Cardiac muscle cell (in vitro differentiated cells and primary cell): ENCODE data around the gene ROR2. TPM values are rescaled to one million over a fixed set of nuclear protein-coding genes. Genes with fewer than 3 reads are reported as not detected.
A peak's percentile ranks its signal among the peaks of the same experiment; 100 is the strongest.

Source experiments
- DNase-seq, 2 donors: peaks; one replicate each; pipeline versions ENCODE4 v3.0.0 to v3.0.0-alpha.2; 2010 to 2017; ENCODE audit warnings: low read depth in 1 of 2, low spot score in 1 of 2
- H3K27ac ChIP-seq: fragments of 200-600 bp; sonication (generic); 2 replicates; pipeline ENCODE4 v1.5.1; 2016
- H3K27me3 ChIP-seq: fragments of 200-600 bp; sonication (generic); 2 replicates; pipeline ENCODE4 v1.6.0; 2016; ENCODE audit warnings: control low read depth
- H3K36me3 ChIP-seq: fragments of 200-600 bp; sonication (generic); 2 replicates; pipeline ENCODE4 v1.5.1; 2016; ENCODE audit warnings: control low read depth
- H3K4me1 ChIP-seq: fragments of 200-600 bp; sonication (generic); 2 replicates; pipeline ENCODE4 v1.8.1; 2017; ENCODE audit warnings: low read depth, mild to moderate bottlenecking, mixed run types
- H3K4me3 ChIP-seq: fragments of 200-600 bp; sonication (generic); 2 replicates; pipeline ENCODE4 v1.5.1; 2016; ENCODE audit warnings: mild to moderate bottlenecking
- H3K9me3 ChIP-seq: fragments of 200-600 bp; sonication (generic); 2 replicates; pipeline ENCODE4 v1.5.1; 2017; ENCODE audit warnings: low read depth, mild to moderate bottlenecking, control low read depth
- polyA plus RNA-seq: library from polyadenylated mRNA; unstranded; fragments of >200 nt; fragmentation: Nextera tagmentation; extraction: Ambion mirVana; gene quantifications from 2 replicates; pipeline ENCODE4 v1.2.1, GENCODE V29; 2016
- total RNA-seq: library from RNA; depleted of rRNA; stranded (reverse); fragments of >200 nt; gene quantifications from 2 replicates; pipeline ENCODE4 v1.2.3, GENCODE V29; 2016
- TF ChIP-seq, protein P1 (sequence below): IDR thresholded peaks from 2 replicates; pipeline ENCODE4 v1.5.1; 2012; ENCODE audit warnings: low read depth, mild to moderate bottlenecking, low read length

The ROR2 gene
- total and polyA plus RNA-seq, 2 experiments from 2014 or later, result 21.5 to 38.6 TPM

DNA sequence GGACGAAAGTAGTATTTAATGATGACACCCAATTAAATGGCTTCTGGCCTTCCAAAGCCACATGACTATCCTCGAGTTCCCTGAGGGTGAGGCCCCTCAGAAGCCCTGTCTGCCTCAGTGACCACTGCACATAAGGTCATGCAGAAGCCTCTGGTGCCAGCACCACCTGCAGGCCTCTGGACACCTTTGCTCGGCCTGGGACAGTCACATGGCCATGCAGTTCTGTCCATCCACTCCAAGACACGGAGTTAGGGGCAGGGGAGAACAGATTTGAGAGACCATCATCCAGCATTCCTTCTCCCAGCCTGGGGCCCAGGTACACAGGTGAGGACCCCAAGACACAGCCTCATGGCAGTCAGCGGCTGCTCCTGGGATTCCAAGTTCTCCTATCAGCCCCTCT is 145.0 kb downstream of the ROR2 start:
- H3K4me3 ChIP-seq, result no peak overlapping the region
- no peak for DNase-seq
- TF ChIP-seq, protein P1, sequence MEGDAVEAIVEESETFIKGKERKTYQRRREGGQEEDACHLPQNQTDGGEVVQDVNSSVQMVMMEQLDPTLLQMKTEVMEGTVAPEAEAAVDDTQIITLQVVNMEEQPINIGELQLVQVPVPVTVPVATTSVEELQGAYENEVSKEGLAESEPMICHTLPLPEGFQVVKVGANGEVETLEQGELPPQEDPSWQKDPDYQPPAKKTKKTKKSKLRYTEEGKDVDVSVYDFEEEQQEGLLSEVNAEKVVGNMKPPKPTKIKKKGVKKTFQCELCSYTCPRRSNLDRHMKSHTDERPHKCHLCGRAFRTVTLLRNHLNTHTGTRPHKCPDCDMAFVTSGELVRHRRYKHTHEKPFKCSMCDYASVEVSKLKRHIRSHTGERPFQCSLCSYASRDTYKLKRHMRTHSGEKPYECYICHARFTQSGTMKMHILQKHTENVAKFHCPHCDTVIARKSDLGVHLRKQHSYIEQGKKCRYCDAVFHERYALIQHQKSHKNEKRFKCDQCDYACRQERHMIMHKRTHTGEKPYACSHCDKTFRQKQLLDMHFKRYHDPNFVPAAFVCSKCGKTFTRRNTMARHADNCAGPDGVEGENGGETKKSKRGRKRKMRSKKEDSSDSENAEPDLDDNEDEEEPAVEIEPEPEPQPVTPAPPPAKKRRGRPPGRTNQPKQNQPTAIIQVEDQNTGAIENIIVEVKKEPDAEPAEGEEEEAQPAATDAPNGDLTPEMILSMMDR, result no peak
- H3K9me3 ChIP-seq, result no peaks in the 10 kb centered on the region
- H3K27me3 ChIP-seq, result no peaks in the 10 kb centered on the region
- H3K27ac ChIP-seq, result peak overlapping the region; percentile 57
- H3K4me1 ChIP-seq, result peaks cover 50% of the 10 kb centered on the region
- H3K36me3 ChIP-seq, result no peaks in the 10 kb centered on the region

DNA sequence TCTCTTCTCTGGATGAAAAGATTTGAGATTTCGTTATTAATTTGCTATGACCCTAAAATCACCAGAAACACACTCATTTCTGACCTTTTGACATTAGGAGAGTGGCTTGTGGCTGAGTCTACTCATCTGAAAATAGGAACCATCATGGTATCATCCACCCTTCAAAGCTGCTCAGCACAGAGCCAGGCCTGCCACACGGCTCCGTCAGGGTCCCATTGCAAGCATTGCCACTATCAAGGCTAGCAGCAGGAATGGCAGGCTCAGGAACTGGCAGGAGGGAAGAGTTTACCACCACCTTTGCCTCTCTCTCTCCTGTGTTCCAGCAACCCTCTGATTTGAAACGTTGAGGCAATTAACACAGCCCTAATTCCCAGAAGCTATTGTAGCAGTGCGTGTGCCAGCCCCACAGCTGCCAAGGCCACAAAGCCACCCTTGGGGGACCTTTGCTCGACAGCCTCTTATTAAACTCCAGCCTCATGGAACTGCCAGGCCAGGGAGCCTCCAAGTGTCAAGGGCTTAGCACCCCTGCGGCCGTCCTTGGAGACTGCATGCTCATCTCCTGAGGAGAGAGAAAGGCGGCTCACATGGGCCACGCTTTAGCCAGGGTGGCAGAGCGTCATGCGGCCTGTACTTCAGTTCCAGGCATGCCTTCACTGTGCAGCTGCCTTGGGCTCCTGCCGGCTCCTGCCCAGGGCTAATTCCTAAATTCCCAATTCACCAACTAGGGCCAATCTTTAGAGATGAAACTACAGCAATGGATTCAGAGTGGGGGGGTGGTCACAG is 145.9 kb downstream of the ROR2 start:
- TF ChIP-seq, protein P1, result no peak
- H3K4me1 ChIP-seq, result peaks cover 46% of the 10 kb centered on the region
- no peak for DNase-seq
- no peaks in the 10 kb centered on the region for H3K27me3 ChIP-seq
- no peaks in the 10 kb centered on the region for H3K36me3 ChIP-seq
- H3K9me3 ChIP-seq, result no peaks in the 10 kb centered on the region
- H3K4me3 ChIP-seq, result no peak overlapping the region
- peak overlapping the region; percentile 11 for H3K27ac ChIP-seq

DNA sequence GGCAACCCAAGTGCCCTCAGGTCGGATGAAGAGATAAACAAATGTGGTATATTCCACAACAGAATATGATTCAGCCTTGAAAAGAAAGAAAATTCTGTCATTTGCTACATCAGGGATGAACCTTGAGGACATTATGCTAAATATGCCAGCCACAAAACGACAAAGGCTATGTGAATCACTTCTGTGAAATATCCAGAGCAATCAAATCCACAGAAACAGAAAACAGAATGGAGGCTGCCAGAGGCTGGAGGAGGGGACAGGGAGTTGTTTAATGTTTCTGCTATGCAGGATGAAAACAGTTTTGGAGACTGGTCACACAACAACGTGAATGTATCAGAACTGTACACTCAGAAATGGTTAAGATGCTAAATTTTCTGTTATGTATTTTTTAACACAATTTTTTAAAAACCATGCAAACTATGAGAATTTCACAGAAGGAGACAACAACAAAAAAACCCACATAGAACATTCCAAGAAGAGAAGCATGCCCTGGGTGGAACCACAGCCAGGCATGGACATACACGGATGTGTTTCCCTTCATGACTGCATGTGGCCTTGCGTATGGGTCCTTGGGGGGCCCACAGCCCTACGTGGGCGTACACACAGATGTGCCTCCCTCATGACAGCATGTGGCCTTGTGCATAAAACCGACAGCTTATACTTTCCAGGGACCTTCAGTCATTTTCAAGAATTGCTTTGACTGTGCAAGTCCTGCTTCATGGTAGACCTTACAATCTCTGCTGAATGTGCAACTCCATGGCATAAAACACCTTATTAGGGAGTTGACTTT is 146.7 kb downstream of the ROR2 start:
- H3K27me3 ChIP-seq, result no peaks in the 10 kb centered on the region
- no peak overlapping the region for H3K4me3 ChIP-seq
- H3K27ac ChIP-seq, result no peak overlapping the region
- TF ChIP-seq, protein P1, result no peak
- no peaks in the 10 kb centered on the region for H3K36me3 ChIP-seq
- no peaks in the 10 kb centered on the region for H3K9me3 ChIP-seq
- peak in 1 of 2 donors; percentile 49 for DNase-seq
- peaks cover 46% of the 10 kb centered on the region for H3K4me1 ChIP-seq

GRCh38 chr9:91802391-91802790 is 147.6 kb downstream of the ROR2 start:
- Histone ChIP-seq H3K27ac (no peak overlapping the region), H3K9me3 (no peaks in the 10 kb centered on the region), H3K36me3 (no peaks in the 10 kb centered on the region), H3K27me3 (no peaks in the 10 kb centered on the region), H3K4me3 (no peak overlapping the region), H3K4me1 (peaks cover 37% of the 10 kb centered on the region)
- TF ChIP-seq, protein P1, result no peak
- peak in 1 of 2 donors; percentile 47 for DNase-seq

- TF ChIP-seq, protein P1, result no peak
- no peak for DNase-seq
- Histone ChIP-seq H3K4me1 (peaks cover 30% of the 10 kb centered on the region), H3K27me3 (no peaks in the 10 kb centered on the region), H3K27ac (no peak overlapping the region), H3K4me3 (no peak overlapping the region), H3K36me3 (no peaks in the 10 kb centered on the region), H3K9me3 (no peaks in the 10 kb centered on the region)
Measured at GRCh38 chr9:91800473-91801030, 149.5 kb downstream of the ROR2 start.
